ENCODE measurements around the gene PRRG2. TPM values are rescaled to one million over a fixed set of nuclear protein-coding genes. Genes with fewer than 3 reads are reported as not detected.
A peak's percentile ranks its signal among the peaks of the same experiment; 100 is the strongest.

The PRRG2 gene
- total and polyA plus RNA-seq, 2 of the 13 experiments (the other 11 are each of a cell fraction or from before 2014, with no cell fraction given), result 0.66 to 0.82 TPM

DNA sequence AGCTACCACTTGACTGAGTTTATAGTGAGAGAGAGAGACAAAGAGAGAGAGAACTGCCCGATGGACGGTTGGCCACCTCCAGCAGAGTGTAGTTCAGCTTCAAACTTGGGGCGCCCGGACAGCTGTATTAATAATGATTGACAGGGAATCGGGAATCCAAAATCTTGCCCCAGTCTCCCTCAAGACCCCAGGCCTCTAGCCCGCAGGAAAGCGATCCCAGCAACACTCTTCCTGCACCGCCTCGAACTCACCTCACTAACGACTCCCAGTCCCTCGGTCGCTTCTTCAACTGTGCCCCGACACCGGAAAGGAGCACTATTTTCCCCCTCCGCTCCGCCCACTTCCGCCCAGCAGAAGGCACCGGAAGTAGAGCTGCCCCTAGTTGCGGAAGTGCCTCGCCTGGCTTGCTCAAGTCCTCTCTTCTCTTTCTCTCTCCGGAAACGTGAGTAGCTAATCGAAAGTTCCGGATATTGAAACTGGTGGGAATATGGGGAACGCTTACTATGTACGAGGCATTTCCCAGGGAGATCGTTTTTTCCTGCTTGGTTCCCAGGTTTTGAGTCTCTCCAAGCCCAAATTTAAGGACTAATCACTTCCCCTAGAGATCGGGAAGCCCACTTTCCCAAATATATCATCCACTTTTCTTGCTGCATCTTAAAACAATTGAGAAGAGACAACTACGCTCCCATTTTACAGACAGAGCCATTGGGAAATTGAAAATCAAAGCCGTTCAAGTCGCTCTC lies 681 bp upstream of the PRRG2 start, which contains the start of gene NOSIP (continued):
- TF ChIP-seq SOX6 (IDR thresholded peaks at IDR 0.05), result no peak
- TF ChIP-seq SOX6 (CRISPR knock-in tag; IDR thresholded peaks at IDR 0.05), result peak; percentile 70
- 0 out of 2 replicates have a peak, but pooled peaks have one; percentile 32 for TF ChIP-seq ZNF441 (CRISPR knock-in tag; IDR thresholded peaks at IDR 0.05; ENCODE audit: borderline replicate concordance)
- TF ChIP-seq ZNF747 (CRISPR knock-in tag; IDR thresholded peaks at IDR 0.05; ENCODE audit: borderline replicate concordance), result peak; percentile 25
- 0 out of 2 replicates have a peak, but pooled peaks have one; percentile 38 for TF ChIP-seq RFX5 (IDR thresholded peaks at IDR 0.05; ENCODE audit: low read depth, low read length)
- no peak for TF ChIP-seq SOX13 (IDR thresholded peaks at IDR 0.05)
- TF ChIP-seq SOX13 (CRISPR knock-in tag; conservative IDR thresholded peaks at IDR 0.05 in 1 of 2, IDR thresholded peaks at IDR 0.05 in 1 of 2), result peak in 1 of 2 experiments; percentile 59; a peak in 2 of 4 replicates
- peak; percentile 100 for TF ChIP-seq GABPA (IDR thresholded peaks at IDR 0.05; ENCODE audit: low read depth, low read length)
- TF ChIP-seq GABPA (CRISPR knock-in tag; IDR thresholded peaks at IDR 0.05; ENCODE audit: low read depth), result peak; percentile 100
- peak; percentile 91; the same call in 1 of the 2 replicates for TF ChIP-seq SMAD3 (CRISPR knock-in tag; IDR thresholded peaks at IDR 0.05)
- TF ChIP-seq ISX (CRISPR knock-in tag; conservative IDR thresholded peaks at IDR 0.05), result no peak
- TF ChIP-seq SP4 (CRISPR knock-in tag; IDR thresholded peaks at IDR 0.05), result peak; percentile 90
- no peak for TF ChIP-seq RAD51 (IDR thresholded peaks at IDR 0.05; ENCODE audit: borderline replicate concordance)
- TF ChIP-seq, protein P1, sequence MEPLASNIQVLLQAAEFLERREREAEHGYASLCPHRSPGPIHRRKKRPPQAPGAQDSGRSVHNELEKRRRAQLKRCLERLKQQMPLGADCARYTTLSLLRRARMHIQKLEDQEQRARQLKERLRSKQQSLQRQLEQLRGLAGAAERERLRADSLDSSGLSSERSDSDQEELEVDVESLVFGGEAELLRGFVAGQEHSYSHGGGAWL (CRISPR knock-in tag; IDR thresholded peaks at IDR 0.05), result 0 out of 2 replicates have a peak, but pooled peaks have one; percentile 31
- TF ChIP-seq, protein P2, sequence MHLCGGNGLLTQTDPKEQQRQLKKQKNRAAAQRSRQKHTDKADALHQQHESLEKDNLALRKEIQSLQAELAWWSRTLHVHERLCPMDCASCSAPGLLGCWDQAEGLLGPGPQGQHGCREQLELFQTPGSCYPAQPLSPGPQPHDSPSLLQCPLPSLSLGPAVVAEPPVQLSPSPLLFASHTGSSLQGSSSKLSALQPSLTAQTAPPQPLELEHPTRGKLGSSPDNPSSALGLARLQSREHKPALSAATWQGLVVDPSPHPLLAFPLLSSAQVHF (CRISPR knock-in tag; IDR thresholded peaks at IDR 0.05), result no peak
- TF ChIP-seq SKI (IDR thresholded peaks at IDR 0.05; ENCODE audit: partially characterized antibody), result peak; percentile 14
- TF ChIP-seq ZMAT3 (CRISPR knock-in tag; conservative IDR thresholded peaks at IDR 0.05), result 0 out of 2 replicates have a peak, but pooled peaks have one; percentile 41
- no peak for TF ChIP-seq ZSCAN12 (CRISPR knock-in tag; IDR thresholded peaks at IDR 0.05)
- TF ChIP-seq ZNF430 (CRISPR knock-in tag; IDR thresholded peaks at IDR 0.05), result peak; percentile 70
- no peak for TF ChIP-seq POLR2AphosphoS2 (IDR thresholded peaks at IDR 0.05; ENCODE audit: low read depth, low read length)
- TF ChIP-seq, protein P3, sequence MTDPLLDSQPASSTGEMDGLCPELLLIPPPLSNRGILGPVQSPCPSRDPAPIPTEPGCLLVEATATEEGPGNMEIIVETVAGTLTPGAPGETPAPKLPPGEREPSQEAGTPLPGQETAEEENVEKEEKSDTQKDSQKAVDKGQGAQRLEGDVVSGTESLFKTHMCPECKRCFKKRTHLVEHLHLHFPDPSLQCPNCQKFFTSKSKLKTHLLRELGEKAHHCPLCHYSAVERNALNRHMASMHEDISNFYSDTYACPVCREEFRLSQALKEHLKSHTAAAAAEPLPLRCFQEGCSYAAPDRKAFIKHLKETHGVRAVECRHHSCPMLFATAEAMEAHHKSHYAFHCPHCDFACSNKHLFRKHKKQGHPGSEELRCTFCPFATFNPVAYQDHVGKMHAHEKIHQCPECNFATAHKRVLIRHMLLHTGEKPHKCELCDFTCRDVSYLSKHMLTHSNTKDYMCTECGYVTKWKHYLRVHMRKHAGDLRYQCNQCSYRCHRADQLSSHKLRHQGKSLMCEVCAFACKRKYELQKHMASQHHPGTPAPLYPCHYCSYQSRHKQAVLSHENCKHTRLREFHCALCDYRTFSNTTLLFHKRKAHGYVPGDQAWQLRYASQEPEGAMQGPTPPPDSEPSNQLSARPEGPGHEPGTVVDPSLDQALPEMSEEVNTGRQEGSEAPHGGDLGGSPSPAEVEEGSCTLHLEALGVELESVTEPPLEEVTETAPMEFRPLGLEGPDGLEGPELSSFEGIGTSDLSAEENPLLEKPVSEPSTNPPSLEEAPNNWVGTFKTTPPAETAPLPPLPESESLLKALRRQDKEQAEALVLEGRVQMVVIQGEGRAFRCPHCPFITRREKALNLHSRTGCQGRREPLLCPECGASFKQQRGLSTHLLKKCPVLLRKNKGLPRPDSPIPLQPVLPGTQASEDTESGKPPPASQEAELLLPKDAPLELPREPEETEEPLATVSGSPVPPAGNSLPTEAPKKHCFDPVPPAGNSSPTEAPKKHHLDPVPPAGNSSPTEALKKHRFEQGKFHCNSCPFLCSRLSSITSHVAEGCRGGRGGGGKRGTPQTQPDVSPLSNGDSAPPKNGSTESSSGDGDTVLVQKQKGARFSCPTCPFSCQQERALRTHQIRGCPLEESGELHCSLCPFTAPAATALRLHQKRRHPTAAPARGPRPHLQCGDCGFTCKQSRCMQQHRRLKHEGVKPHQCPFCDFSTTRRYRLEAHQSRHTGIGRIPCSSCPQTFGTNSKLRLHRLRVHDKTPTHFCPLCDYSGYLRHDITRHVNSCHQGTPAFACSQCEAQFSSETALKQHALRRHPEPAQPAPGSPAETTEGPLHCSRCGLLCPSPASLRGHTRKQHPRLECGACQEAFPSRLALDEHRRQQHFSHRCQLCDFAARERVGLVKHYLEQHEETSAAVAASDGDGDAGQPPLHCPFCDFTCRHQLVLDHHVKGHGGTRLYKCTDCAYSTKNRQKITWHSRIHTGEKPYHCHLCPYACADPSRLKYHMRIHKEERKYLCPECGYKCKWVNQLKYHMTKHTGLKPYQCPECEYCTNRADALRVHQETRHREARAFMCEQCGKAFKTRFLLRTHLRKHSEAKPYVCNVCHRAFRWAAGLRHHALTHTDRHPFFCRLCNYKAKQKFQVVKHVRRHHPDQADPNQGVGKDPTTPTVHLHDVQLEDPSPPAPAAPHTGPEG (CRISPR knock-in tag; IDR thresholded peaks at IDR 0.05), result peak; percentile 38; the same call in 1 of the 2 replicates
- TF ChIP-seq RFX1 (IDR thresholded peaks at IDR 0.05), result no peak
- 0 out of 2 replicates have a peak, but pooled peaks have one; percentile 36 for TF ChIP-seq ARNT2 (CRISPR knock-in tag; IDR thresholded peaks at IDR 0.05; ENCODE audit: low read depth)
- TF ChIP-seq TAF1 (CRISPR knock-in tag; IDR thresholded peaks at IDR 0.05), result peak; percentile 90

Data from HepG2 (cell line).